Gastroesophageal sphincter (tissue), 4 donors: ENCODE data around the gene CYP4F11. TPM values are rescaled to one million over a fixed set of nuclear protein-coding genes. Genes with fewer than 3 reads are reported as not detected.
A peak's percentile ranks its signal among the peaks of the same experiment; 100 is the strongest.
"Not testable (repeated sequence)": the region's sequence is repeated elsewhere in the genome, so short reads cannot be mapped to it uniquely, and the experiment has no call there.

Experiments used
- ATAC-seq: fragments of 150-250 bp; one replicate; pipeline ENCODE4 v1.9.1; 2016; ENCODE audit warnings: mild to moderate bottlenecking, moderate library complexity
- H3K27ac ChIP-seq, 4 donors: fragments of 200-600 bp; sonication (generic) in 3 of 4; 1 replicate in 3 of 4; 2 replicates in 1 of 4; pipeline ENCODE4 v1.5.1; 2016 to 2019
- H3K27me3 ChIP-seq: fragments of 200-600 bp; sonication (generic); one replicate; pipeline ENCODE4 v1.5.1; 2019
- H3K36me3 ChIP-seq, 2 donors: fragments of 200-600 bp; sonication (generic); one replicate each; pipeline ENCODE4 v1.5.1; 2019; ENCODE audit warnings: control low read depth in 1 of 2
- H3K4me1 ChIP-seq, 3 donors: fragments of 200-600 bp; sonication (generic); 1 replicate in 2 of 3; 2 replicates in 1 of 3; pipeline ENCODE4 v1.5.1; 2016 to 2019; ENCODE audit warnings: control low read depth in 2 of 3
- H3K4me3 ChIP-seq, 2 donors: fragments of 200-600 bp; sonication (generic); one replicate each; pipeline ENCODE4 v1.5.1; 2019; ENCODE audit warnings: mild to moderate bottlenecking in 1 of 2, moderate library complexity in 1 of 2
- H3K9me3 ChIP-seq, 3 donors: fragments of 200-600 bp; sonication (generic); one replicate each; pipeline ENCODE4 v1.5.1; 2017 to 2019; ENCODE audit warnings: control low read depth in 2 of 3
- CTCF ChIP-seq, 4 experiments: fragments of 200-600 bp in 2 of 4; fragments of 450-650 bp in 2 of 4; sonication (generic) in 1 of 4; IDR thresholded peaks; one replicate each; pipeline ENCODE4 v1.5.1; 2017 to 2019; ENCODE audit warnings: antibody characterized with exemption in 4 of 4, mild to moderate bottlenecking in 2 of 4, moderate library complexity in 2 of 4
- EP300 ChIP-seq: sonication (generic); formaldehyde crosslinking; IDR thresholded peaks from one replicate; pipeline ENCODE4 v1.6.1; 2017; ENCODE audit warnings: antibody characterized with exemption, mild to moderate bottlenecking
- POLR2A ChIP-seq, 2 donors: fragments of 450-650 bp; IDR thresholded peaks; one replicate each; pipeline ENCODE4 v1.6.1; 2017; ENCODE audit warnings: antibody characterized with exemption in 2 of 2, mild to moderate bottlenecking in 2 of 2, moderate library complexity in 1 of 2
- POLR2AphosphoS5 ChIP-seq: sonication (generic); formaldehyde crosslinking; IDR thresholded peaks from one replicate; pipeline ENCODE4 v1.6.1; 2017; ENCODE audit warnings: antibody characterized with exemption
- WGBS, 2 donors: methylation state at CpG; one replicate each; pipeline ENCODE4 v1.1.5; 2018; ENCODE audit warnings: low coverage in 1 of 2; 5-methylcytosine and 5-hydroxymethylcytosine counted together
- total RNA-seq, 4 donors: library from RNA; depleted of rRNA; stranded (reverse); fragments of >200 nt; gene quantifications; one replicate each; pipeline ENCODE4 v1.1.0, GENCODE V29; 2016

Gene CYP4F11
- total RNA-seq, 4 donors from 2014 or later, result 2.3 TPM; not detected in 2

GRCh38 chr19:15936173-15936572 is 1.8 kb upstream of the CYP4F11 start:
- Histone ChIP-seq H3K27me3 (peaks cover 26% of the 10 kb centered on the region), H3K9me3 (peaks cover 0 to 3% (median 0%) of the 10 kb centered on the region in 3 donors), H3K4me3 (no peak overlapping the region), H3K36me3 (no peaks in the 10 kb centered on the region), H3K4me1 (peaks cover 0 to 17% (median 0%) of the 10 kb centered on the region in 3 donors), H3K27ac (no peak overlapping the region)
- TF ChIP-seq POLR2A (IDR thresholded peaks at IDR 0.05) (no peak), EP300 (no peak), CTCF (IDR thresholded peaks at IDR 0.05) (no peak), POLR2AphosphoS5 (no peak)
- WGBS, 2 donors, result 58 to 63% methylated on average over 3 of the region's 3 CpGs
- no peak for ATAC-seq

DNA sequence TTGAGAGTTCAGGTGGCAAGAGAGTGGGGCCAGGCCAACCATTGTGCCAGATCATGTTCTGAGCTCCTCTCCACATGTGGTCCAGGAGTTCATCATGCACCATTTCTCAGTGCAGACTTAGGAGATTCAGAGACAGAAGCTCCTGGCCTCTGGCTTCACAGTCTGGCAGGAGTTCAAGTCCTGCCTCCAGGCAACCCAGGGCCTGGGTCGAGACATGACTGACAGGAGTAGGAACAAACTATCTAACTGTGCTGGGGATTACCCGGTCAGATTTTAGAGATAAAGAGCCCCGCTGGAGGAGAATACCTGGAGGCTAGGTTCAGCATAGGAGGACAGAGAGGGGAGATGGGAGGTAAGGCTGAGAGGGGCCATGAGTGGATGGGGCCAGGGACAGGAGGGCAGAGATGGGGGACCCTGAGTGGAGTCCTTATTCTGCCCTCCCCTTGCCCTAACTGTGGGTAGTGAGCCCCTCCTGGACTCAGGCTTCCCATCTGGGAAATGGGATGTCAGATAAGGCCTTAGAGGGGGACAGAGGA is 906 bp upstream of the CYP4F11 start:
- TF ChIP-seq EP300, result no peak
- no peak for TF ChIP-seq CTCF (IDR thresholded peaks at IDR 0.05)
- no peak for TF ChIP-seq POLR2AphosphoS5
- no peak for TF ChIP-seq POLR2A (IDR thresholded peaks at IDR 0.05)
- Histone ChIP-seq H3K9me3 (peaks cover 0 to 3% (median 0%) of the 10 kb centered on the region in 3 donors), H3K27me3 (peaks cover 16% of the 10 kb centered on the region), H3K27ac (peak overlapping the region in 1 of 4 donors; percentile 67), H3K36me3 (no peaks in the 10 kb centered on the region), H3K4me1 (peaks cover 0 to 17% (median 0%) of the 10 kb centered on the region in 3 donors), H3K4me3 (no peak overlapping the region)
- 36 to 37% methylated on average over 2 to 3 of the region's 3 CpGs for WGBS, 2 donors
- ATAC-seq, result no peak

DNA sequence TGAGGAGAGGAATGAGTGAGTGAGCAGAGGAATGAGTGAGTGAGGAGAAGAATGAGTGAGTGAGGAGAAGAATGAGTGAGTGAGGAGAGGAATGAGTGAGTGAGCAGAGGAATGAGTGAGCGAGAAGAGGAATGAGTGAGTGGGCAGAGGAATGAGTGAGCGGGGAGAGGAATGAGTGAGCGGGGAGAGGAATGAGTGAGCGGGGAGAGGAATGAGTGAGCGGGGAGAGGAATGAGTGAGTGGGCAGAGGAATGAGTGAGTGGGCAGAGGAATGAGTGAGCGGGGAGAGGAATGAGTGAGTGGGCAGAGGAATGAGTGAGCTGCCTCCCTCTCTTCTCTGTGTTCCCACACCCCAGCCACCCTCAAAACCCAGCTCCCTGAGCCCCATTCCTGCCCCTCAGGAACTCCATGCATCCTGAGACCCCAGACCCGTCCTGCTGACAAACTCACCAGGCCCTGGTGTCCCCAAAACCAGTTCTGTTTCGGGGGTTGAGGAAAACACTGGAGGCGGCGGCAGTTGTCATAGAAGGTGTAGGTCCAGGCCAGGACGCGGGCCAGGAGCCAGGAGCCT is 483 bp downstream of the CYP4F11 start:
- Histone ChIP-seq H3K4me3 (peak overlapping the region in 1 of 2 donors; percentile 23), H3K27ac (peak overlapping the region in 1 of 4 donors; percentile 67), H3K4me1 (peaks cover 0 to 17% (median 0%) of the 10 kb centered on the region in 3 donors)
- not testable (repeated sequence) for H3K27me3 ChIP-seq, ATAC-seq, H3K36me3 ChIP-seq, H3K9me3 ChIP-seq
- WGBS, 2 donors, result 12 to 13% methylated on average over 6 of the region's 12 CpGs

DNA sequence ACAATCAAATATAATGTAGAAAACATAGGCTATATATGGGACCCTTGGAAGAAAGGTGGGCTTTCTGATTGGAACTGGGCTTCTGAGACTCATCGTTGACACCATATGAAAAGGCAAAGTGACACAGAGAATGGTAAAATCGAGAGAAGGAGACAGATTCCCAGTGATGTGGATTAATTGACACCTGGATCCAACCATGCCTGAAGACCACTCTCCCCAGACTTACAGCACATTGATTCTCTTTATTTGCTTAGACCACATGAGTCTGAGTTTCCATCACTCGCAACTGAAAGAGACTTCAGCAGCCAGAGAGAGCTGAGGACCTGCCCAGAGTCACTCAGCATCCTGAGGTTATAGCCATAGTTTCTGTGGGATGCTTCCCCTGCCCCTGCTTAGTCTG is 6.0 kb downstream of the CYP4F11 start:
- Histone ChIP-seq H3K4me3 (no peak overlapping the region), H3K27ac (no peak overlapping the region), H3K9me3 (no peaks in the 10 kb centered on the region), H3K4me1 (no peaks in the 10 kb centered on the region), H3K36me3 (no peaks in the 10 kb centered on the region), H3K27me3 (peaks cover 13% of the 10 kb centered on the region)
- 76 to 81% methylated on average over 2 to 3 of the region's 3 CpGs for WGBS, 2 donors
- TF ChIP-seq POLR2A (IDR thresholded peaks at IDR 0.05), result no peak
- ATAC-seq, result no peak

DNA sequence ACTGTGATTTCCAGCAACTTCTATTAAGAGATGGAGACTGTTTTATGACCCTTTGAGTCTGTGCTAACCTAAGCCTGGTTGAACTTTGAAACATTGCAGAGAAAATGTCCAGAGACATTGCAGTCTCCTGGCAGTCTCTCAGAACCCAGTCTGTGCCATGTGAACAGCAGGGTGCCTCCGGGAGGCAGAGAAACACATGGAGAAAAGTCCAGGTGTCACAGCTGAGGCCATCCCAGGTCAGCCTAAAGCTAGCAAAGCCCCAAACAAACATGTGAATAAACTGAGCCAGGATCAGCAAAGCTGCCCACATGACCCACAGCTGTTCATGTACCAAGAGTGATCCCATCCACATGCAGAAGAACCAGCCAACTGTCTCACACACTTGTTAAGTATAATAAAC is 7.8 kb downstream of the CYP4F11 start:
- no peak for ATAC-seq
- Histone ChIP-seq H3K9me3 (no peaks in the 10 kb centered on the region), H3K27ac (no peak overlapping the region), H3K27me3 (peaks cover 13% of the 10 kb centered on the region), H3K4me3 (no peak overlapping the region), H3K4me1 (no peaks in the 10 kb centered on the region), H3K36me3 (no peaks in the 10 kb centered on the region)
- TF ChIP-seq EP300 (no peak), POLR2AphosphoS5 (no peak), CTCF (IDR thresholded peaks at IDR 0.05) (no peak), POLR2A (IDR thresholded peaks at IDR 0.05) (no peak)
- no CpG with 5 or more reads among the region's 1 CpG for WGBS, 2 donors

DNA sequence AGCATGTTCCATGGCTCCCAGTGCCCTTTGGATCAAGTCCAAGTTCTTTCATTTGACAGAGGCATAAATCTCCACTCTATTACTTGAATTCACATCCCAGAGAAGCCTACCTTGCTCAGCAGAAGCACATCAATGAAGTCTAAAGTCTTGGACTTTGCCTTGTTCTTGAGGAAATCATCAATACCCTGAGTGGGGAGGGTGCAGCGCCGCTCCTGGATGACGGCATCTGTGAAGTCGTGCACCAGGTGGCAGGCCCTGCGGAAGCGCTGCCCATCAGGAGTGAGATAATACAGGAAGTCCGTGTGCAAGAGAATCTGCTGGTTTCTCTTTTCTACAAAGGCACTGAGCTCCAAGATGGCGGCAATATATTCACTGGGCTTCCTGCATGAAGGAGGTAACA is 10.6 kb downstream of the CYP4F11 start:
- H3K36me3 ChIP-seq, result no peaks in the 10 kb centered on the region
- H3K9me3 ChIP-seq, result no peaks in the 10 kb centered on the region
- TF ChIP-seq POLR2A (IDR thresholded peaks at IDR 0.05), result no peak
- no peak for TF ChIP-seq EP300
- TF ChIP-seq POLR2AphosphoS5, result no peak
- no peak for TF ChIP-seq CTCF (IDR thresholded peaks at IDR 0.05)
- WGBS, 2 donors, result 76% methylated on average over 3 of the region's 8 CpGs; no CpG with 5 or more reads in 1 of the 2 donors
- H3K27me3 ChIP-seq, result peaks cover 16% of the 10 kb centered on the region
- H3K4me3 ChIP-seq, result no peak overlapping the region
- H3K27ac ChIP-seq, result no peak overlapping the region
- no peaks in the 10 kb centered on the region for H3K4me1 ChIP-seq
- ATAC-seq, result no peak
